HepG2 (cell line): ENCODE data around the gene PLIN4. TPM values are rescaled to one million over a fixed set of nuclear protein-coding genes. Genes with fewer than 3 reads are reported as not detected.

Experiments used
- ATAC-seq: fragments of 200-7000 bp; cut with Tn5 transposase; 3 replicates; pipeline ENCODE4 v1.9.1; 2020; ENCODE audit warnings: mild to moderate bottlenecking, moderate library complexity
- BruUV-seq: library from RNA; stranded (reverse); fragments of 400-500 nt; replicated peaks from 2 replicates; lab custom pipeline; 2021; lab: Mats Ljungman, UMichigan
- CTCF ChIA-PET: fragments of 300-600 bp; formaldehyde crosslinking; extraction: SDS; loops from one replicate; lab custom pipeline; 2021; ENCODE audit warnings: low total read pairs, inconsistent platforms, low intra/inter-chr PET ratio; lab: Yijun Ruan, JAX
- POLR2A ChIA-PET: fragments of 350-600 bp; sonication (Branson Sonifier 250); formaldehyde crosslinking; loops from one replicate; lab custom pipeline; 2020; ENCODE audit warnings: antibody characterized with exemption, inconsistent platforms; lab: Yijun Ruan, JAX
- DNase-seq: peaks from one replicate; pipeline ENCODE4 v3.0.0-alpha.2; 2015; ENCODE audit warnings: low spot score
- FAIRE-seq: peaks from 3 replicates; lab custom pipeline; 2011; peaks lifted over from hg19 to GRCh38; lab: Jason Lieb, UNC
- H2AFZ ChIP-seq: one replicate; pipeline ENCODE4 v1.6.1; 2011; ENCODE audit warnings: low read length, inconsistent platforms
- H3K27ac ChIP-seq: fragments of 300-600 bp; 3 replicates; pipeline ENCODE4 v1.8.0; 2011; ENCODE audit warnings: mixed run types, mild to moderate bottlenecking, mixed read lengths, low read length, inconsistent platforms; ENCODE audit not compliant: insufficient read depth; ENCODE audit errors: extremely low read length
- H3K27me3 ChIP-seq, 2 experiments: fragments of 200-600 bp in 1 of 2; 2 replicates in 1 of 2; 3 replicates in 1 of 2; pipeline versions ENCODE4 v1.6.0 to v1.8.0; 2011; ENCODE audit warnings: low read length in 2 of 2, mild to moderate bottlenecking in 2 of 2, moderate library complexity in 2 of 2, inconsistent platforms in 1 of 2; ENCODE audit not compliant: insufficient read depth in 2 of 2, control insufficient read depth in 1 of 2
- H3K36me3 ChIP-seq, 2 experiments: fragments of 200-600 bp in 1 of 2; replicated peaks in 1 of 2; 2 replicates in 1 of 2; 3 replicates in 1 of 2; pipeline versions ENCODE4 v1.5.1 to v1.8.0; 2011; ENCODE audit warnings: low read length in 2 of 2, inconsistent platforms in 1 of 2; ENCODE audit not compliant: insufficient read depth in 2 of 2, control insufficient read depth in 1 of 2
- H3K4me1 ChIP-seq: 2 replicates; pipeline ENCODE4 v1.5.1; 2012; ENCODE audit warnings: low read length, inconsistent platforms; ENCODE audit not compliant: insufficient read depth
- H3K4me2 ChIP-seq: 2 replicates; pipeline ENCODE4 v1.6.0; 2011; ENCODE audit warnings: low read depth, low read length, inconsistent platforms
- H3K4me3 ChIP-seq, 3 experiments: fragments of 200-600 bp in 1 of 3; sonication (generic), shearing (Covaris generic) in 1 of 3; replicated peaks in 1 of 3; 2 replicates each; pipeline ENCODE4 v1.5.1; 2011 to 2016; ENCODE audit warnings: low read length in 3 of 3, inconsistent platforms in 2 of 3, low read depth in 2 of 3, mild to moderate bottlenecking in 2 of 3, control low read depth in 1 of 3, mixed read lengths in 1 of 3; ENCODE audit not compliant: insufficient read depth in 1 of 3
- H3K79me2 ChIP-seq: one replicate; pipeline ENCODE4 v1.6.1; 2011; ENCODE audit warnings: low read length, inconsistent platforms; ENCODE audit not compliant: insufficient read depth
- H3K9ac ChIP-seq: 2 replicates; pipeline ENCODE4 v1.6.0; 2011; ENCODE audit warnings: mild to moderate bottlenecking, low read depth, low read length, inconsistent platforms; ENCODE audit not compliant: insufficient read depth
- H3K9me3 ChIP-seq: 2 replicates; pipeline ENCODE4 v1.5.1; 2012; ENCODE audit warnings: mild to moderate bottlenecking, low read length
- H4K20me1 ChIP-seq: 2 replicates; pipeline ENCODE4 v1.6.0; 2011; ENCODE audit warnings: inconsistent platforms, mild to moderate bottlenecking, low read length, moderate library complexity; ENCODE audit not compliant: insufficient read depth
- ARID5B ChIP-seq: IDR thresholded peaks from 2 replicates; pipeline ENCODE4 v1.4.0; 2020; ENCODE audit warnings: mild to moderate bottlenecking, missing genetic modification reagents
- BCL6 ChIP-seq: IDR thresholded peaks from 2 replicates; pipeline ENCODE4 v1.6.1; 2016; ENCODE audit warnings: missing genetic modification reagents, missing compliant biosample characterization
- EP300 ChIP-seq, 3 experiments: sonication (generic) in 1 of 3; formaldehyde crosslinking in 1 of 3; IDR thresholded peaks; 2 replicates each; pipeline versions ENCODE4 v1.5.1 to v1.6.1; 2011 to 2020; ENCODE audit warnings: low read depth in 2 of 3, low read length in 2 of 3, borderline replicate concordance in 1 of 3, improper control_type of control experiment in 1 of 3, mild to moderate bottlenecking in 1 of 3, missing genetic modification reagents in 1 of 3, moderate library complexity in 1 of 3
- GLMP ChIP-seq: sonication (generic); formaldehyde crosslinking; IDR thresholded peaks from 2 replicates; pipeline ENCODE4 v1.9.0; 2021; ENCODE audit warnings: missing genetic modification reagents, mild to moderate bottlenecking, borderline replicate concordance
- GPBP1L1 ChIP-seq: sonication (generic); formaldehyde crosslinking; IDR thresholded peaks from 2 replicates; pipeline ENCODE4 v1.5.0; 2020; ENCODE audit warnings: mild to moderate bottlenecking, missing genetic modification reagents
- HCFC1 ChIP-seq: fragments of 150-350 bp; IDR thresholded peaks from 2 replicates; pipeline ENCODE4 v1.6.1; 2014; ENCODE audit warnings: low read depth, low read length
- HIVEP1 ChIP-seq: sonication (generic); formaldehyde crosslinking; IDR thresholded peaks from 2 replicates; pipeline ENCODE4 v1.4.0; 2020; ENCODE audit warnings: mild to moderate bottlenecking, missing genetic modification reagents
- HNF1B ChIP-seq: sonication (generic); formaldehyde crosslinking; IDR thresholded peaks from 2 replicates; pipeline ENCODE4 v1.5.1; 2020; ENCODE audit warnings: mild to moderate bottlenecking, moderate library complexity, missing genetic modification reagents
- KAT2B ChIP-seq: fragments of 150-350 bp; IDR thresholded peaks from 2 replicates; pipeline ENCODE4 v1.6.1; 2014; ENCODE audit warnings: low read depth, low read length, borderline replicate concordance
- PRPF4 ChIP-seq: fragments of 200-400 bp; formaldehyde crosslinking; IDR thresholded peaks from 2 replicates; pipeline ENCODE4 v1.6.1; 2016; ENCODE audit warnings: low read length, low read depth; ENCODE audit not compliant: poor library complexity, severe bottlenecking
- RARA ChIP-seq: IDR thresholded peaks from 2 replicates; pipeline ENCODE4 v1.6.1; 2016; ENCODE audit warnings: missing genetic modification reagents, missing compliant biosample characterization
- ZNF784 ChIP-seq: sonication (generic); formaldehyde crosslinking; IDR thresholded peaks from 2 replicates; pipeline ENCODE4 v1.5.1; 2020; ENCODE audit warnings: missing genetic modification reagents, mild to moderate bottlenecking, borderline replicate concordance
- ZSCAN20 ChIP-seq: sonication (generic); formaldehyde crosslinking; IDR thresholded peaks from 2 replicates; pipeline ENCODE4 v1.4.0; 2020; ENCODE audit warnings: missing genetic modification reagents, mild to moderate bottlenecking, borderline replicate concordance
- WGBS: methylation state at CpG from one replicate; pipeline ENCODE4 v1.1.6; 2017; ENCODE audit warnings: low lambda C conversion rate; 5-methylcytosine and 5-hydroxymethylcytosine counted together
- in situ Hi-C: cut with HindIII; loops from 2 replicates; pipeline ENCODE4 v1.10.0; 2017; ENCODE audit warnings: low pct_unique_long_range_greater_than_20kb; ENCODE audit not compliant: extremely low pct_ligation_motif_present
- intact Hi-C: fragments of 100-400 bp; cut with micrococcal nuclease; formaldehyde crosslinking; loops from one replicate; pipeline ENCODE4 v1.10.0; 2022; ENCODE audit not compliant: unreplicated experiment
- polyA plus RNA-seq, 8 experiments: library from polyadenylated mRNA; depleted of rRNA in 3 of 8; stranded (reverse) in 7 of 8; unstranded in 1 of 8; fragments of >200 nt; fragmentation: Illumina TruSeq in 4 of 8; extraction: Trizol in 4 of 8; gene quantifications; 2 replicates each; pipeline versions ENCODE4 v1.2.1 to v1.2.3, GENCODE V29; 2011 to 2016; ENCODE audit warnings: low read depth in 4 of 8, missing spikeins in 1 of 8, mixed read lengths in 1 of 8; ENCODE audit not compliant: insufficient read depth in 1 of 8
- total RNA-seq, 5 experiments: library from RNA; depleted of rRNA; stranded (reverse); fragments of >200 nt; fragmentation: Illumina TruSeq; extraction: Trizol; gene quantifications; 2 replicates each; pipeline ENCODE4 v1.2.3, GENCODE V29; 2016; ENCODE audit warnings: low read depth in 1 of 5

Gene PLIN4
- total and polyA plus RNA-seq, 2 of the 13 experiments (the other 11 are each of a cell fraction or from before 2014, with no cell fraction given), result 1.1 to 1.3 TPM

- Histone ChIP-seq H3K27me3 (no peaks in the 10 kb centered on the region), H3K4me1 (peaks cover 68% of the 10 kb centered on the region), H3K27ac (peak overlapping the region; percentile 57), H3K4me3 (peak overlapping the region; percentile 1 to 58 (median 15); a peak in 4 of 6 replicates), H3K79me2 (no peaks in the 10 kb centered on the region), H3K4me2 (peak overlapping the region; percentile 73), H4K20me1 (no peaks in the 10 kb centered on the region), H3K9ac (peak overlapping the region; percentile 50), H3K36me3 (no peaks in the 10 kb centered on the region), H3K9me3 (no peaks in the 10 kb centered on the region), H2AFZ (no peak overlapping the region)
- ATAC-seq (peak; percentile 53), DNase-seq (peak; percentile 60), FAIRE-seq (peak; percentile 68)
- in situ Hi-C loops (no loop called here), intact Hi-C loops (no loop called here)
- BruUV-seq, result TSS peak; percentile 64
- WGBS, result 21% methylated on average over 9 of the region's 11 CpGs
- CTCF ChIA-PET, result no interaction called here
- POLR2A ChIA-PET, result interaction anchor here (1.1 to 1.6 kb wide), 4 partner anchors 14 to 179 kb away, joined by 4 to 15 read pairs (median 8); partner anchors contain the start of genes HDGFL2, LRG1 and PLIN5
- TF ChIP-seq PRPF4 (no peak), ARID5B (peak; percentile 60; the same call in 1 of the 2 replicates), HCFC1 (no peak), EP300 (IDR thresholded peaks at IDR 0.05; ENCODE audit: low read depth in 2 of 2, low read length in 2 of 2) (peak in 1 of 2 experiments; percentile 72; a peak in 1 of 4 replicates), EP300 (CRISPR knock-in tag; IDR thresholded peaks at IDR 0.05; ENCODE audit: borderline replicate concordance) (peak; percentile 51; the same call in 1 of the 2 replicates), ZNF784 (CRISPR knock-in tag) (no peak), GLMP (CRISPR knock-in tag) (no peak), HNF1B (CRISPR knock-in tag) (peak; percentile 18; the same call in 1 of the 2 replicates), BCL6 (CRISPR knock-in tag) (peak; percentile 51), GPBP1L1 (CRISPR knock-in tag) (no peak), HIVEP1 (CRISPR knock-in tag) (peak; percentile 77; the same call in 1 of the 2 replicates), RARA (CRISPR knock-in tag) (peak; percentile 84), KAT2B (no peak), ZSCAN20 (no peak)
Observed at GRCh38 chr19:4521170-4521887, 3.0 kb upstream of the PLIN4 start.
